Activated naive CD4-positive, alpha-beta T cell treated with anti-CD3 and anti-CD28 coated beads for 36 hours (primary cell): ENCODE measurements around the gene TMEM163. TPM values are rescaled to one million over a fixed set of nuclear protein-coding genes. Genes with fewer than 3 reads are reported as not detected.

Experiments used
- CTCF ChIA-PET: fragments of 350-600 bp; sonication (Branson Sonifier 250); formaldehyde crosslinking; loops from one replicate; lab custom pipeline; 2021; ENCODE audit warnings: antibody characterized with exemption; lab: Charles Lee
- DNase-seq: peaks from one replicate; pipeline ENCODE4 v3.0.0-alpha.2; 2020
- H3K27ac Mint-ChIP-seq: one replicate; pipeline ENCODE4 v1.8.0; 2021; ENCODE audit warnings: mild to moderate bottlenecking, mixed read lengths
- H3K27me3 Mint-ChIP-seq: one replicate; pipeline ENCODE4 v1.8.0; 2021; ENCODE audit warnings: low read depth, mixed read lengths
- H3K36me3 Mint-ChIP-seq: one replicate; pipeline ENCODE4 v1.8.0; 2021; ENCODE audit warnings: low read depth, mixed read lengths
- H3K4me1 Mint-ChIP-seq: one replicate; pipeline ENCODE4 v1.8.0; 2021; ENCODE audit warnings: low read depth, mixed read lengths
- H3K4me3 Mint-ChIP-seq: one replicate; pipeline ENCODE4 v1.8.0; 2021; ENCODE audit warnings: mild to moderate bottlenecking, moderate library complexity, mixed read lengths
- H3K9me3 Mint-ChIP-seq: one replicate; pipeline ENCODE4 v1.8.0; 2021; ENCODE audit warnings: mixed read lengths
- intact Hi-C: fragments of 100-400 bp; cut with micrococcal nuclease; formaldehyde crosslinking; loops from one replicate; pipeline ENCODE4 v1.15.1; 2023
- total RNA-seq, 2 experiments: library from RNA; stranded (reverse); gene quantifications; one replicate each; pipeline ENCODE4 v1.2.3, GENCODE V29; 2021

Gene TMEM163
- total RNA-seq, 2 experiments from 2014 or later: not detected

DNA sequence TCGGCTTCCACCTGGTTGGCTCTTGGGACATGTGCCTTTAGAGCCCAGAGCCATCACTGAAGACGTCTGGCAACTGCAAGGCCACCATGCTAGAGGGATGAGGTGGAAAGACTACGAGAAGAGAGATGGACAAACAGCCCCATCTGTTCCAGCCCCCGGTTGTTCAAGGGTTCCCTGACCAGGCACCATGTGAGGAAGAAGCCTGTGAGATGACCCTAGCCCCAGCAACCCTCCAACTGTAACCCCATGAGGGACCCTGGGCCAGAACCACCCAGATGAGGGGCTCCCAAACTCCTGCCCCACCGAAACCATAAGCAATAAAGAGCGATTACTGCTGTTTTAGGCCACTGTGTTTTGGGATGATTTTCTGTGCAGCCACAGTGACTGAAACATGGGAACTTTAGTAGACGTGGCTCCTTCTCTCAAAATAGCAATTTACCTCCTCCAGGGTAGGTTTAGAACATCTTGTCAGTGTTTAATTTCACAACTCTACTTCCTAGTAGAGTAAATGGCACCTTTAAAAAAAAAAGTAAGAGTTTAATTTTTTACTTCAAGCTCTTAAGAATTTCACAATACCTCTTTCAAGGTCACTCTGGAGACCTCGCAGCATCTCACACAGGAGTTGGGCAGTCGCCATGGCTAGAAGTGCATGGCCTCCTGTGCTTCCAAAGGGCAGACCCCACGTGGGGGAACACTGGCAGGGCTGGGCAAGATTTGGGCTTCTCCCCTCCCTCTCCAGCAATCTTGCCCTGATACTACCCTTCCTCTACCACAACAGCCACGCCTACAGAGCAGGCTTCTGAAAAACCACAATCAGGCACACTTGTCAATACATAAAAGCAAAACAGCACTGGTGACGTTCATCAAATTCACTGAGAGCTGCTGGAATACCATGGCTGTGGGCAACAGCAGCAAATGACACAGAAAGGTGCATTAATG is 48.8 kb downstream of the TMEM163 start:
- CTCF ChIA-PET: interaction anchor here (0.8 to 1.5 kb wide), 4 partner anchors 11 to 552 kb away, joined by 3 to 6 read pairs (median 4); no protein-coding TSS in a partner anchor
- H3K27ac Mint-ChIP-seq: no peak overlapping the region
- intact Hi-C loops: loop anchor here (1.0 to 10.0 kb wide), 8 partner anchors 44 to 1692 kb away; partner anchors contain the start of genes CCNT2, MGAT5 and RAB3GAP1
- DNase-seq: peak; percentile 72
- no peak overlapping the region for H3K4me3 Mint-ChIP-seq
- H3K4me1 Mint-ChIP-seq: peaks cover 63% of the 10 kb centered on the region
- H3K9me3 Mint-ChIP-seq: no peaks in the 10 kb centered on the region
- no peaks in the 10 kb centered on the region for H3K36me3 Mint-ChIP-seq
- peaks cover 25% of the 10 kb centered on the region for H3K27me3 Mint-ChIP-seq

DNA sequence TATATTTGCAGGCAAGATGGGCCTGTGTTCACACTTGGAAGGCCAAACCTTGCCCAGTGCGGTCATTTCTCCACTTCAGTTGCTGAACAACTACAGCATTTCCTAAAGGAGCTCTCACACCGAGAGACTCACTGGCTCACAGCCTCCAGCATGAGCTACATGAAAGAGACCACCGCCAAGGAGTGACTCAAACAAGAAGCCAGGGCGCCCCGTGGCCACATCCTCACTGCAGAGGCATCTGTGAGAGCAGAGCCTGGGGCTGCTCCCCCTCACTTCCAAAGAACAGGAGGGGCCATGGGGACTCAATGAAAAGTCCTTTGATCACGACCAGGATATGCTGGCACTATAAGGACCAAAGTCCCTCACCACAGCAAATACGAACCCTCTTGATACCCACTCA is 50.0 kb downstream of the TMEM163 start:
- Mint-ChIP-seq H3K9me3 (no peaks in the 10 kb centered on the region), H3K36me3 (no peaks in the 10 kb centered on the region), H3K27me3 (peaks cover 29% of the 10 kb centered on the region), H3K4me1 (peaks cover 63% of the 10 kb centered on the region), H3K27ac (no peak overlapping the region), H3K4me3 (no peak overlapping the region)
- CTCF ChIA-PET: interaction anchor here (0.9 to 1.5 kb wide), 3 partner anchors 9 to 550 kb away, joined by 3 to 6 read pairs (median 3); no protein-coding TSS in a partner anchor
- intact Hi-C loops: loop anchor here (1.0 to 5.0 kb wide), 6 partner anchors 14 to 1693 kb away; partner anchors contain the start of genes CCNT2, MGAT5 and RAB3GAP1
- DNase-seq: peak; percentile 95

DNA sequence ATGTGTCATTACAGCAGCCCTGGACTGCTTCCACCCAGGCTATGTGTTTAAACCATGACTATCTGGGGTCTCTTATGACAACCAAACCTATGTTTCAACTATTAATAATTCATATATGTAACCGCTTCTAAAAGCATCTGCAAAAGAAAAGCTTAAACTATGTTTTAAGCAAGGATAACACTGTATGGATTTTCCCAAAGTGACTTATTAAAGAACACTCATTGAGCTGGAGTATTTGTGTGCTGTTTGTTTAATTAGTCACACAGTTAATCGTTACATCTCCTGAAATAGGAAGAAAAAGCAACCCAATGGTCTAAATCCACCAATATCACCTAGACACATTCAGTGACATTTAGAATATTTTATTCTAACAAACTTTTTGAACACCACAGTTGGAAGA is 51.3 kb downstream of the TMEM163 start:
- H3K36me3 Mint-ChIP-seq: no peaks in the 10 kb centered on the region
- peaks cover 63% of the 10 kb centered on the region for H3K4me1 Mint-ChIP-seq
- H3K9me3 Mint-ChIP-seq: no peaks in the 10 kb centered on the region
- intact Hi-C loops: loop anchor here (5.0 kb wide), 4 partner anchors 385 to 1695 kb away; partner anchors contain the start of genes MGAT5 and RAB3GAP1
- peaks cover 36% of the 10 kb centered on the region for H3K27me3 Mint-ChIP-seq
- DNase-seq: no peak
- H3K4me3 Mint-ChIP-seq: no peak overlapping the region
- H3K27ac Mint-ChIP-seq: no peak overlapping the region
- CTCF ChIA-PET: interaction anchor here (0.6 kb wide), 2 partner anchors 35 to 53 kb away, joined by 3 read pairs; no protein-coding TSS in a partner anchor

DNA sequence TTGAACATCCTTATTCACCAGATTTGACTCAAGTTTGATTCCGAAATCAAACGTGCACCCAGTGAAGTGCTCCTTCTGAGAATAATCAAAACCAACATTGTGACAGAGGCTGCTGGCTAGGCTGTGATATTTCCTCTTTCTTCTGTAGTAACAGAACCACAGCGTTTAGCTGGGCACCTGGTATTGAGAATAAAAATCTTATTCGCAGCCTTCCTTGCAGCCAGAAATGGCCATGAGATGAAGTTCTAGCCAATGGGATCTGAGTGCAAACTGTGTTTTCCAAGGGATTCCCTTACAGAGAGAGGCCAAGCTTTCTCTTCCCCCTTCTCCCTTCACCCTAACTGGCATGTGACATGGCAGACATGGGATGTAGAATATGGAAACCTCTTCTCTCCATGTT is 51.7 kb downstream of the TMEM163 start:
- CTCF ChIA-PET: no interaction called here
- Mint-ChIP-seq H3K27ac (no peak overlapping the region), H3K9me3 (no peaks in the 10 kb centered on the region), H3K4me3 (no peak overlapping the region), H3K36me3 (no peaks in the 10 kb centered on the region), H3K4me1 (peaks cover 63% of the 10 kb centered on the region), H3K27me3 (peaks cover 36% of the 10 kb centered on the region)
- intact Hi-C loops: loop anchor here (5.0 kb wide), 4 partner anchors 385 to 1695 kb away; partner anchors contain the start of genes MGAT5 and RAB3GAP1
- no peak for DNase-seq

DNA sequence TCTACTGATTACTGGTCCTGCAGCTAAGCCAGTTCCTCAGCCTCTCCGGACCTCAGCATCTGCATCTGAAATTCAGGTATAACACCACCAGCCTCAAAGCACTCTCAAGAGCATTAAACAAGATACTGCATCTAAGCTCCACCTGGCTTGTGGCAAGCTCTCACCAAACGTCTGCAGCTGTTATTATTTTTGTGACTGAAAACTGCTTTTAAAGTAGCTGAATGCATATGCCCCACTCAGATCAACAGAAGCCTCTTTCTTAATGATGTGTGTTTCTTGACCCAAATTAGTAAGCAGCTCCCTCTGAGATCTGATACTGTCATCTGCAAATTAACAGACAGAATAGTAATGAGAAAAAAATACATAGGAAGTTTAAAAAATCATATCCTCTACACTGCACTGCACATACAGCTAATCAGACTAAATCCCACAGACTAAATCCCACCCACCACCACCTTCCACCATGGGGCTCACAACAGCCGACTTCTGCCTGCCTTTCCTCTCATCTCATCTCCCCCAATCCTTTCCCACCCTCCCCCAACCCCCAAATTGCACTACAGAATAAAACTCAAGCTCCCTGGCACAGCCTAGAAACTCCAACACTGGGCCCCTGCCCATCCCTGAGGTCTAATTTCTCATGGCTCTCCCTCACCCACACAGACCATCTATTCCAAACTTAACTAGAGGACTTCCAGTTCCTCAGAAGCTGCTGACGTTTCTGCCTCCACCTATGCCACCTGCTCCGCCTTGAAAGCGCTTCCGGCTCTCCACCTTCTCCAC is 52.9 kb downstream of the TMEM163 start:
- no peak for DNase-seq
- peaks cover 36% of the 10 kb centered on the region for H3K27me3 Mint-ChIP-seq
- no peaks in the 10 kb centered on the region for H3K36me3 Mint-ChIP-seq
- no peak overlapping the region for H3K4me3 Mint-ChIP-seq
- intact Hi-C loops: loop anchor here (5.0 kb wide), 4 partner anchors 386 to 1696 kb away; partner anchors contain the start of genes MGAT5 and RAB3GAP1
- H3K9me3 Mint-ChIP-seq: no peaks in the 10 kb centered on the region
- H3K4me1 Mint-ChIP-seq: peaks cover 58% of the 10 kb centered on the region
- H3K27ac Mint-ChIP-seq: no peak overlapping the region
- CTCF ChIA-PET: no interaction called here

DNA sequence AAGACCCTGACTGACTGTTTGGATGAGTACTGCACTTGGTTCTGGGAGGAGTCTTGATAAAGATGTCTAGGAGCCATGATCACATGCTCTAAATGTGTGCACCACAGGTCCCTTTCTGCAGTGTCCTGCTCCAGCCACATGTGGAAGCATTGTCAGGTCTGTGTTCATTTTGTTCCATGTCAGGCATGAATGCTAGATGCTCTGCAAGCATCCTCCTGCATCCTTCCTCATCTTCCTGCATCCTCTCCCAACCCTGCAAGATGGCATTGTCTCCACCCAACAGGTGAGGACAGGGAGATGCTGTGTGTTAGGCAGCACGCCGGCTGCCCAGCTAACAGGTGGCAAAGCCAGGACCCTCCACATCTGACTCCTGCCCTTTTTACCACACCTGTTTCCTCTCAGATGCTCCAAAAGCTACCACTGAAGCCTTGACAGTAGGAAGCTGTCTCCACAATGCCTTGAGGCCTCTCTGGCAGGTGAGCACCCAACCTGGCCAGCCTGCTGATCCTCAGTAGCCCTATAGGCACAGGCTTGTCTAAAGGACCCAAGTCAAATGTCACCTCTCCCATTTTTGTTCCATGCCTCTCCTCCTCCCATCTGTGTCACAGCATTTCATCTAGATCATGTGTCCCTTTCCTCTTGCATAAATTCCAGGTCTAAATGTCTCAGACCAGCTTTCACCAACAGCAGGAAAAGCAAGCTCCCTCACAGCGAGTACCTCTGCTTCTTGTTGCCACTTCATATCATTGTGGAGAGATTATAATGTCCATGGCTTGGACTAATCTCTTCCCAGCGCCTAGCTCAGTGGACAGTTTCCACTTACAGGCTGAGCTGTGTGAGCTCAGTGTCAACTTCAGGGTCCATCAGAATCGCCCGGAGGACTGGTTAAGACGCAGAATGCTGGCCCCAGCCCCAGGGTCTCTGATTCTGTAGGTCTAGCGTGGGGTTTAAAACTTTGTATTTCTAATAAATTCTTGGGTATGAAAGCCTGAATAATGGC is 55.0 kb downstream of the TMEM163 start:
- peaks cover 47% of the 10 kb centered on the region for H3K4me1 Mint-ChIP-seq
- H3K36me3 Mint-ChIP-seq: no peaks in the 10 kb centered on the region
- DNase-seq: no peak
- peaks cover 33% of the 10 kb centered on the region for H3K27me3 Mint-ChIP-seq
- no peak overlapping the region for H3K27ac Mint-ChIP-seq
- no peaks in the 10 kb centered on the region for H3K9me3 Mint-ChIP-seq
- no peak overlapping the region for H3K4me3 Mint-ChIP-seq
- CTCF ChIA-PET: no interaction called here
- intact Hi-C loops: no loop called here

DNA sequence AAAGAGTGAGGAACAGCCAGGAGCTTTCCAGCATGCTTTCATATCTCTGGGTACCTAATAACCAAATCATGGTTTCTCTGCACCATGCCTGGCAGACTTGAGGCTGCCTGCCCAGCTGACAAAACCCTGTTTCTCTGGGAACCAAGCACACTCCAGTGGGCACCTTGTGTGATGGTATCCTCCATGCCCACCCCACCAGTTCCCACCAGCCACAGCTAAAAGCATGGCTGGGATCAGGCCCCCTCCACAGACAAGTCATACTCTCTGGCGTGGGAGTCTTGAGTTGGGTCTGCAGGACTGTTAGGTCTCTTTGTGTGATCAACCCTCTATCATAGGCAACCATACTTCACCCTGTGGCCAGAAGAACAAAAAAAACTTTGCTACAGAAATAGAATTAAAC is 56.0 kb downstream of the TMEM163 start:
- H3K27me3 Mint-ChIP-seq: peaks cover 29% of the 10 kb centered on the region

DNA sequence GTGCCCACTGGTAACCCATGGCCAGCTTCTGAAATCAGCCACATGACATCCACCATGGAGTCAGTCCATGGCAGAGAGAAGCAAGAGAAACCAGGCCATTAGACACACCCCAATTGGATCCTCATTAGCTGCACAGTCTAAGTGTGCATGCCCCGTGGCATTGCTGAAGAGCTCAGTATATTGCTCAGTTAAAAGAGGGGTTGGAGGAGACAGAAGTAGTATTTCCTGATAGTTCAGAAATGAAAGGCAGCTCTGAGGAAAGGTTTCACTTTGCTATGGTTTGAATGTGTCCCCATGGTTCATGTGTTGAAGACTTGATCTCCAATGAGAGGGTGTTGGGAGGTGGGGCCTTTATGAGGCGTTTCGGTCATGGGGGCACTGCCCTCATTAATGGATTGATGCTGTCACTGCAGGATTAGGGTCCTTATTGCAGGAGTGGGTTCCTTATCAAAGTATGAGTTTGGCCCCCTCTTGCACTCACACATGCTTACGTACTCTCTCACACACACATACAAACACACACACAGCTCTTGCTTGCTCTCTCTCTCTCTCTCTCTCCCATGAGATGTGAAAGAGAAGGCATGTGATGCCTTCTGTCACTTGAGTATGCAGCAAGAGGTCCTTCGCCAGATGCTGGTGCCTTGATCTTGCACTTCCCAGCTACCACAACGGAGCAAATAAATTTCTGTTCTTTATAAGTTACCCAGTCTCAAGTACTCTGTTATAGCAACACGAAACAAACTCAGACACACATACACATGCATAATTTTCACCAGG is 58.0 kb downstream of the TMEM163 start:
- CTCF ChIA-PET: no interaction called here
- Mint-ChIP-seq H3K9me3 (no peaks in the 10 kb centered on the region), H3K4me3 (no peak overlapping the region), H3K4me1 (peaks cover 18% of the 10 kb centered on the region), H3K27ac (no peak overlapping the region), H3K36me3 (no peaks in the 10 kb centered on the region), H3K27me3 (peaks cover 12% of the 10 kb centered on the region)
- no peak for DNase-seq
- intact Hi-C loops: no loop called here

More for the DNA sequence above, 56.0 kb downstream of the TMEM163 start:
- Mint-ChIP-seq H3K4me1 (peaks cover 37% of the 10 kb centered on the region), H3K4me3 (no peak overlapping the region), H3K9me3 (no peaks in the 10 kb centered on the region), H3K36me3 (no peaks in the 10 kb centered on the region), H3K27ac (no peak overlapping the region)
- intact Hi-C loops: no loop called here
- DNase-seq: no peak
- CTCF ChIA-PET: no interaction called here

DNA sequence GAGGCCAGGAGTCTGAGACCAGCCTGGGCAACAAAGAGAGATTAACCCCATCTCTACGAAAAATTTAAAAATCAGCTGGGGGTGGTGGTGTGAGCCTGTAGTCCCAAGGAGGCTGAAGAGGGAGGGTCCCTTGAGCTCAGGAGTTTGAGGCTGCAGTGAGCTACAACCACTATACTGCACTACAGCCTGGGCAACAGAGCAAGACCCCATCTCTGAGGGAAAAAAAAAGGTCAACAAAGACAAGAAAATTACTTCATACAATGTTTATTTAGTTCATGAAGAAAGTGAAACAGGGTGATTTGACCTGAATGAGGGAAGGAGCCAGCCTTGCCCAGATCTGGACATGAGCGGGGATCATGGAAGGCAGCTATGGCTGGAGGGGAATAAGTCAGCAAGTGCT is 59.1 kb downstream of the TMEM163 start:
- Mint-ChIP-seq H3K27ac (no peak overlapping the region), H3K4me3 (no peak overlapping the region), H3K4me1 (peaks cover 14% of the 10 kb centered on the region), H3K36me3 (no peaks in the 10 kb centered on the region), H3K27me3 (peaks cover 10% of the 10 kb centered on the region), H3K9me3 (no peaks in the 10 kb centered on the region)
- intact Hi-C loops: no loop called here
- no peak for DNase-seq
- CTCF ChIA-PET: interaction anchor here (1.0 to 1.8 kb wide), 4 partner anchors 9 to 111 kb away, joined by 3 to 7 read pairs (median 4); no protein-coding TSS in a partner anchor

DNA sequence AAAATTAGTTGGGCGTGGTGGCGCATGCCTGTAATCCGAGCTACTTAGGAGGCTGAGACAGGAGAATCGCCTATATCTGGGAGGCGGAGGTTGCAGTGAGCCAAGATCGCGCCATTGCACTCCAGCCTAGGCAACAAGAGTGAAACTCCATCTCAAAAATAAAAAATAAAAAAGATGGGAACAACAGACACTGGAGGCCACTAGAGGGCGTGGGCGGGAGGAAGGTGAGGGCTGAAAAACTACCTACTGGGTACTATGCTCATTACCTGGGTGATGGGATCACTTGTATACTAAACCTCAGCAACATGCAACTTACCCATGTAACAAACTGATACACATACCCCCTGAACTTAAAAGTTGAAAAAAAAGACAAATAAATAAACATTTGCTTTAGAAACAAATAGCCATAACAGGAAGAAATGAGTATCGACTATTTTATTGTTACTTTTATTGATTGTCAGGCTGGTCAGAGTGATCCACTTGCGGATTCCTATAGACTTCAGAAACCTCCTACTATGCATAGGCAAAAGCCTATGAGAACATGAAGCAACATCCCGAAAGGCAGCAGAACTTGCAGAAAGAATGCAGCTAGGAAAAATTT is 61.0 kb downstream of the TMEM163 start:
- CTCF ChIA-PET: interaction anchor here (0.8 to 1.8 kb wide), 7 partner anchors 13 to 244 kb away, joined by 3 to 7 read pairs (median 4); no protein-coding TSS in a partner anchor
- H3K4me1 Mint-ChIP-seq: peaks cover 14% of the 10 kb centered on the region
- peak; percentile 57 for DNase-seq
- intact Hi-C loops: loop anchor here (2.0 kb wide), 1 partner anchor 241 kb away; no protein-coding TSS in a partner anchor
- H3K27me3 Mint-ChIP-seq: no peaks in the 10 kb centered on the region
- H3K36me3 Mint-ChIP-seq: no peaks in the 10 kb centered on the region
- no peak overlapping the region for H3K4me3 Mint-ChIP-seq
- H3K27ac Mint-ChIP-seq: no peak overlapping the region
- no peaks in the 10 kb centered on the region for H3K9me3 Mint-ChIP-seq
